CD4-positive, alpha-beta T cell (primary cell): Measurements from ENCODE around the gene AAK1. TPM values are rescaled to one million over a fixed set of nuclear protein-coding genes. Genes with fewer than 3 reads are reported as not detected.
"Not testable (repeated sequence)": the region's sequence is repeated elsewhere in the genome, so short reads cannot be mapped to it uniquely, and the experiment has no call there.

Source experiments
- ATAC-seq: fragments of 200-7000 bp; cut with Tn5 transposase; one replicate; pipeline ENCODE4 v1.10.0; 2022; ENCODE audit warnings: mild to moderate bottlenecking; ENCODE audit not compliant: poor library complexity
- CTCF ChIA-PET: fragments of 350-600 bp; sonication (Branson Sonifier 250); formaldehyde crosslinking; loops from one replicate; lab custom pipeline; 2021; ENCODE audit warnings: antibody characterized with exemption, inconsistent platforms; lab: Charles Lee
- POLR2A ChIA-PET: fragments of 350-600 bp; sonication (Branson Sonifier 250); formaldehyde crosslinking; loops from one replicate; lab custom pipeline; 2021; ENCODE audit warnings: antibody characterized with exemption, inconsistent platforms; lab: Charles Lee
- DNase-seq, 14 experiments: peaks; one replicate each; pipeline ENCODE4 v3.0.0-alpha.2; 2013 to 2020; ENCODE audit warnings: mixed read lengths in 2 of 14
- H3K27ac ChIP-seq, 2 donors: one replicate each; pipeline versions ENCODE4 v1.5.1 to v1.7.0; 2013; ENCODE audit warnings: low read length in 2 of 2, low read depth in 1 of 2, mild to moderate bottlenecking in 1 of 2
- H3K27me3 ChIP-seq, 2 experiments: 1 replicate in 1 of 2; 2 replicates in 1 of 2; pipeline versions ENCODE4 v1.6.1 to v1.7.0; 2013; ENCODE audit warnings: low read length in 2 of 2, control low read depth in 1 of 2, mild to moderate bottlenecking in 1 of 2, moderate library complexity in 1 of 2; ENCODE audit not compliant: insufficient read depth in 2 of 2, control insufficient read depth in 1 of 2
- H3K36me3 ChIP-seq: one replicate; pipeline ENCODE4 v1.6.1; 2013; ENCODE audit warnings: low read length, control low read depth; ENCODE audit not compliant: insufficient read depth
- H3K4me1 ChIP-seq: one replicate; pipeline ENCODE4 v1.6.1; 2013; ENCODE audit warnings: low read length, control low read depth; ENCODE audit not compliant: insufficient read depth
- H3K4me3 ChIP-seq: one replicate; pipeline ENCODE4 v1.5.1; 2013; ENCODE audit warnings: mild to moderate bottlenecking, low read length, moderate library complexity
- H3K9me3 ChIP-seq, 2 experiments: 1 replicate in 1 of 2; 2 replicates in 1 of 2; pipeline versions ENCODE4 v1.6.1 to v1.7.0; 2013; ENCODE audit warnings: low read length in 2 of 2, mild to moderate bottlenecking in 2 of 2, control low read depth in 1 of 2, moderate library complexity in 1 of 2; ENCODE audit not compliant: control insufficient read depth in 1 of 2, insufficient read depth in 1 of 2
- H3K27ac Mint-ChIP-seq: one replicate; pipeline ENCODE4 v1.8.0; 2020; ENCODE audit warnings: mixed read lengths
- H3K27me3 Mint-ChIP-seq: one replicate; pipeline ENCODE4 v1.8.0; 2021; ENCODE audit warnings: mixed read lengths
- H3K36me3 Mint-ChIP-seq: one replicate; pipeline ENCODE4 v1.8.0; 2021; ENCODE audit warnings: low read depth, mixed read lengths
- H3K4me1 Mint-ChIP-seq: one replicate; pipeline ENCODE4 v1.8.0; 2021; ENCODE audit warnings: low read depth, mixed read lengths
- H3K4me3 Mint-ChIP-seq: one replicate; pipeline ENCODE4 v1.8.0; 2020; ENCODE audit warnings: mild to moderate bottlenecking, mixed read lengths
- H3K9me3 Mint-ChIP-seq: one replicate; pipeline ENCODE4 v1.8.0; 2020; ENCODE audit warnings: mixed read lengths
- intact Hi-C, 2 experiments: fragments of 100-400 bp; cut with DNase I in 1 of 2; cut with micrococcal nuclease in 1 of 2; formaldehyde crosslinking; loops; one replicate each; pipeline versions ENCODE4 v1.15.1 to v1.9.0; 2023 to 2025; cut with DNase I, micrococcal nuclease
- total RNA-seq, 174 experiments: library from RNA in 2 of 174; stranded (reverse) in 2 of 174; gene quantifications; one replicate each; pipeline ENCODE4 v1.2.3 and lab custom pipeline; 2021 to 2026
- TF ChIP-seq, protein P1 (sequence below): fragments of 200-600 bp; IDR thresholded peaks from one replicate; pipeline ENCODE4 v1.8.0; 2022; ENCODE audit warnings: antibody characterized with exemption, mild to moderate bottlenecking

Gene AAK1
- total RNA-seq, 2 experiments from 2014 or later: 201 to 208 TPM

DNA sequence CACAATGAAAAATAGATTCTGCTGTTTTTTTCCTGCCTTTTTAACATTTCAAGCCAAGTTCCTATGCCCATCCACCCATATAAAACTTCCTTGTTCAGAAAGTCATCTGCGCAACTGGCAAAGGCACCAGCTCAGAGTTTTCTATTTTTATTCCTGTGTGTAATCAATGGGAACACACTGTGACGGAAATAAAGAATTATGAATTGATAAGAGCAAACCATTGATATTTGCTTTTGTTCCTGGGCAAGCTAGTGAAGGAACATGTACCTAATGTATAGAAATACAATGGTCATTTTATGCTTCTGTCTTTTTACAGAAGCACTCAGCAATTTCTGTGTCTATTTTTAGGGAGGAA is 30.8 kb upstream of the AAK1 start:
- intact Hi-C loops: no loop called here
- ChIA-PET CTCF (interaction anchor here (1.3 to 1.4 kb wide), 2 partner anchors 47 to 109 kb away, joined by 3 read pairs; no protein-coding TSS in a partner anchor), POLR2A (interaction anchor here (1.4 to 2.7 kb wide), 2 partner anchors 22 to 29 kb away, joined by 4 to 8 read pairs; no protein-coding TSS in a partner anchor)
- TF ChIP-seq, protein P1, sequence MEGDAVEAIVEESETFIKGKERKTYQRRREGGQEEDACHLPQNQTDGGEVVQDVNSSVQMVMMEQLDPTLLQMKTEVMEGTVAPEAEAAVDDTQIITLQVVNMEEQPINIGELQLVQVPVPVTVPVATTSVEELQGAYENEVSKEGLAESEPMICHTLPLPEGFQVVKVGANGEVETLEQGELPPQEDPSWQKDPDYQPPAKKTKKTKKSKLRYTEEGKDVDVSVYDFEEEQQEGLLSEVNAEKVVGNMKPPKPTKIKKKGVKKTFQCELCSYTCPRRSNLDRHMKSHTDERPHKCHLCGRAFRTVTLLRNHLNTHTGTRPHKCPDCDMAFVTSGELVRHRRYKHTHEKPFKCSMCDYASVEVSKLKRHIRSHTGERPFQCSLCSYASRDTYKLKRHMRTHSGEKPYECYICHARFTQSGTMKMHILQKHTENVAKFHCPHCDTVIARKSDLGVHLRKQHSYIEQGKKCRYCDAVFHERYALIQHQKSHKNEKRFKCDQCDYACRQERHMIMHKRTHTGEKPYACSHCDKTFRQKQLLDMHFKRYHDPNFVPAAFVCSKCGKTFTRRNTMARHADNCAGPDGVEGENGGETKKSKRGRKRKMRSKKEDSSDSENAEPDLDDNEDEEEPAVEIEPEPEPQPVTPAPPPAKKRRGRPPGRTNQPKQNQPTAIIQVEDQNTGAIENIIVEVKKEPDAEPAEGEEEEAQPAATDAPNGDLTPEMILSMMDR: no peak
- Mint-ChIP-seq H3K4me1 (peaks cover 16% of the 10 kb centered on the region), H3K9me3 (no peaks in the 10 kb centered on the region), H3K4me3 (no peak overlapping the region), H3K27me3 (no peaks in the 10 kb centered on the region), H3K27ac (no peak overlapping the region), H3K36me3 (no peaks in the 10 kb centered on the region)
- DNase-seq (no peak), ATAC-seq (no peak)
- Histone ChIP-seq H3K9me3 (peaks cover 0 to 6% of the 10 kb centered on the region in 2 experiments), H3K36me3 (no peaks in the 10 kb centered on the region), H3K4me3 (no peak overlapping the region), H3K27me3 (no peaks in the 10 kb centered on the region), H3K4me1 (peaks cover 3% of the 10 kb centered on the region), H3K27ac (no peak overlapping the region)

DNA sequence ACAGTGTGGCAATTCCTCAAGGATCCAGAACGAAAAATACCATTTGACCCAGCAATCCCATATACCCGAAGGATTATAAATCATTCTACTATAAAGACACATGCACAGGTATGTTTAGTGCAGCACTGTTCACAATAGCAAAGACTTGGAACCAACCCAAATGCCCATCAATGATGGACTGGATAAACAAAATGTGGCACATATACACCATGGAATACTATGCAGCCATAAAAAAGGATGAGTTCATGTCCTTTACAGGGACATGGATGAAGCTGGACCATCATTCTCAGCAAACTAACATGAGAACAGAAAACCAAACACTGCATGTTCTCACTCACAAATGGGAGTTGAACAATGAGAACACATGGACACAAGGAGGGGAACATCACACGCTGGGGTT is 29.6 kb upstream of the AAK1 start:
- H3K4me3 Mint-ChIP-seq, H3K27ac Mint-ChIP-seq, CTCF ChIA-PET: not testable (repeated sequence)

DNA sequence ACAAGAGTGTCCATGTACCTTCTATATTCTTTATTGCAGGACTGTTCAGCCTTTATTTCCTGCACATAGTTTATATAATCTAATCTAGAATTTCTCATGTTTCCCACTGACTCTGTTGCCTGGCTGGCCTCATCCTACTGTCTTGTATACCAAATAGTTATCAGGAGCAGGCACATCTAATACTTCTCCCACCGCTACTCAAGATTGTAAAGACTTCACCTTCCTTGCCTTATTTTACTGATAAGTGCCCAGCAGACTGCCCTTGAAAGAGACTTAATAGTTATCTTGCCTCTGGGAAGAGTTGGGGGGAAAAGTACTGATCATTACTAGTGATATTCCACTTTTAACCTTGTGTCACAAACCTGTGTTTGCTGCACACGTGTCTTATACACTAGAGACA is 26.1 kb upstream of the AAK1 start:
- DNase-seq (no peak), ATAC-seq (no peak)
- H3K4me3 Mint-ChIP-seq: no peak overlapping the region
- Histone ChIP-seq H3K4me1 (peaks cover 4% of the 10 kb centered on the region), H3K4me3 (no peak overlapping the region), H3K9me3 (peaks cover 2 to 6% of the 10 kb centered on the region in 2 experiments), H3K27me3 (no peaks in the 10 kb centered on the region), H3K27ac (no peak overlapping the region), H3K36me3 (no peaks in the 10 kb centered on the region)
- H3K36me3 Mint-ChIP-seq: no peaks in the 10 kb centered on the region
- no peaks in the 10 kb centered on the region for H3K9me3 Mint-ChIP-seq
- H3K27me3 Mint-ChIP-seq: no peaks in the 10 kb centered on the region
- ChIA-PET CTCF (no interaction called here), POLR2A (no interaction called here)
- H3K27ac Mint-ChIP-seq: no peak overlapping the region
- H3K4me1 Mint-ChIP-seq: peaks cover 15% of the 10 kb centered on the region
- TF ChIP-seq, protein P1: no peak
- intact Hi-C loops: no loop called here

More for the DNA sequence above, 29.6 kb upstream of the AAK1 start:
- H3K27ac ChIP-seq, H3K36me3 ChIP-seq, H3K4me3 ChIP-seq, H3K27me3 ChIP-seq, H3K4me1 ChIP-seq, H3K36me3 Mint-ChIP-seq, H3K9me3 ChIP-seq, ATAC-seq, H3K27me3 Mint-ChIP-seq, H3K9me3 Mint-ChIP-seq, intact Hi-C loops, DNase-seq: not testable (repeated sequence)
- H3K4me1 Mint-ChIP-seq: peaks cover 15% of the 10 kb centered on the region
- POLR2A ChIA-PET: interaction anchor here (1.4 kb wide), 1 partner anchor 21 kb away, joined by 4 read pairs; no protein-coding TSS in a partner anchor

DNA sequence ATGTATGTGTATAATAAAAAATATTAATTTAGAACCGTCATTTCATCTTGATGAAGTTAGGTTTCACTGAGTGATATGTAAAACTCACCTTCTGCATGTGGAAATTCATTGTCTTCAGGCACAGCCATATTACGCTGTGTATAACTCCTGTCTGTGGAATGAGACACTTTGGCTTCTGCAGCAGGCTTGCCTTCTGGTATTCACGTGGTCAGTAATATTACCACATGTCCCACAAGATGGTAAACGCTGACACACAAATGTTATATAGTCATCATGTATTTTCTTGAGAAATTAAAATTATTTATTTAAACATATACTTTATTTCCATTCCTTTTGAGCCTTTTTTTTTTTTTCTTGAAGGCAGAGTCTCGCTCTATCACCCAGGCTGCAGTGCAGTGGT is 25.1 kb upstream of the AAK1 start:
- peaks cover 4% of the 10 kb centered on the region for H3K9me3 Mint-ChIP-seq
- TF ChIP-seq, protein P1: no peak
- H3K27me3 Mint-ChIP-seq: no peaks in the 10 kb centered on the region
- intact Hi-C loops: no loop called here
- Histone ChIP-seq H3K9me3 (peaks cover 4 to 13% of the 10 kb centered on the region in 2 experiments), H3K4me3 (no peak overlapping the region), H3K27me3 (no peaks in the 10 kb centered on the region), H3K4me1 (peaks cover 4% of the 10 kb centered on the region), H3K27ac (no peak overlapping the region), H3K36me3 (no peaks in the 10 kb centered on the region)
- POLR2A ChIA-PET: no interaction called here
- DNase-seq: no peak
- ATAC-seq: no peak
- CTCF ChIA-PET: no interaction called here
- no peak overlapping the region for H3K27ac Mint-ChIP-seq
- peaks cover 15% of the 10 kb centered on the region for H3K4me1 Mint-ChIP-seq
- H3K4me3 Mint-ChIP-seq: no peak overlapping the region
- H3K36me3 Mint-ChIP-seq: no peaks in the 10 kb centered on the region
